Effector memory CD8-positive, alpha-beta T cell (primary cell): Measurements from ENCODE around the gene TLX3.
A peak's percentile ranks its signal among the peaks of the same experiment; 100 is the strongest.
"Not testable (repeated sequence)": the region's sequence is repeated elsewhere in the genome, so short reads cannot be mapped to it uniquely, and the experiment has no call there.

ENCODE experiments used
- ATAC-seq: fragments of 150-1000 bp; cut with Tn5 transposase; replicated peaks from 2 replicates; pipeline ENCODE4 v1.10.0; 2021; ENCODE audit warnings: mild to moderate bottlenecking, moderate library complexity
- DNase-seq, 3 experiments: peaks; one replicate each; pipeline ENCODE4 v3.0.0; 2021
- H3K27ac Mint-ChIP-seq, 2 donors: one replicate each; pipeline ENCODE4 v1.8.0; 2022; ENCODE audit warnings: mild to moderate bottlenecking in 2 of 2, mixed read lengths in 2 of 2, moderate library complexity in 2 of 2
- H3K27me3 Mint-ChIP-seq, 2 donors: one replicate each; pipeline ENCODE4 v1.8.0; 2022; ENCODE audit warnings: mixed read lengths in 2 of 2
- H3K36me3 Mint-ChIP-seq: one replicate; pipeline ENCODE4 v1.8.0; 2022; ENCODE audit warnings: mild to moderate bottlenecking, moderate library complexity, mixed read lengths; ENCODE audit not compliant: insufficient read depth
- H3K4me1 Mint-ChIP-seq, 2 donors: one replicate each; pipeline ENCODE4 v1.8.0; 2022; ENCODE audit warnings: low read depth in 2 of 2, mixed read lengths in 2 of 2
- H3K4me3 Mint-ChIP-seq, 2 donors: one replicate each; pipeline ENCODE4 v1.8.0; 2022; ENCODE audit warnings: mild to moderate bottlenecking in 2 of 2, mixed read lengths in 2 of 2, moderate library complexity in 2 of 2
- H3K9me3 Mint-ChIP-seq, 2 donors: one replicate each; pipeline ENCODE4 v1.8.0; 2022; ENCODE audit warnings: mixed read lengths in 2 of 2

The TLX3 gene

DNA sequence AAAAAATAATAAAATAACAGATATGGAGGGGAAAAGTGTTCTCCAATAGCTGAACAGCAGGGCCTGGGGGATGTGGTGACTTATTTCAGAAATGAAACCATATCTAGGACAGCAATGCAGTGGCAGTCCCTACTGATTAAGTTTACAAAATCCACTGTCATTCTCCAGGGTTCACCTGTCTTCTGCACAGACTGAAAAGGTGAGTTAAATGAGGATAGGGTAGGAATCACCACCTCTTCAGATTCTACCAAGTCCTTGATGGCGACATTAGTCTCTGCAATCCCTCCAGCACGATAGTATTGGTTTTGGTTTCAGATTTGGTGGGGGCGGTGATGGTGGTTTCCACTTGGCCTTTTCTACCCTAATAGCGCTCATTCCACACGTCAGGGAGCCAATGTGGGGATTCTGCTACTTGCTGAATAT, 46.3 kb downstream of the TLX3 start:
- DNase-seq (peak; percentile 11 to 33 (median 12)), ATAC-seq (peak; percentile 88)
- peak overlapping the region; percentile 58 to 72 for H3K4me3 Mint-ChIP-seq

DNA sequence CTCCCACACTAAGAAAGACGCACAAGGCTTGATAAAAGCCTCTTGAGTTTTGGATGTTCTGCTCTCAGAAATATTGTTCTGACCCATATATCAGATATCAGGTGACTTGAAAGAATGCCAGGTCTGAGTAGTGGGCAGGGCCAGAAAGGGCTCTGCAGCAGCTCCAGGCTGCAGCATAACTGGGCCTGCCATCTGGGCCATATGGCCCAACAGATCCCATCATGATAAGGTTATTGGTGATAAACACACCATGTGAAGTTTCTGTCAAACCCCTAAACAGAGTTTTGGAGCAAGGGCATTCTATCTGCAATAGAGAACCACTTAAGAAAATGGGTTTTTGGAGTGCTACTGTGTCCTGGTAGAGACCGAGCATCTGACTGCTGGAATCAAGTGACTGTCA, 48.8 kb downstream of the TLX3 start:
- H3K27me3 Mint-ChIP-seq = peaks cover 0 to 9% of the 10 kb centered on the region in 2 donors
- no peaks in the 10 kb centered on the region for H3K4me1 Mint-ChIP-seq
- ATAC-seq (no peak), DNase-seq (no peak)
- no peaks in the 10 kb centered on the region for H3K9me3 Mint-ChIP-seq
- H3K27ac Mint-ChIP-seq = no peak overlapping the region
- H3K36me3 Mint-ChIP-seq = no peaks in the 10 kb centered on the region
- H3K4me3 Mint-ChIP-seq = no peak overlapping the region

More for the DNA sequence above, 46.3 kb downstream of the TLX3 start:
- Mint-ChIP-seq H3K4me1 (no peaks in the 10 kb centered on the region), H3K27ac (peak overlapping the region; percentile 77 to 81), H3K9me3 (no peaks in the 10 kb centered on the region), H3K36me3 (no peaks in the 10 kb centered on the region), H3K27me3 (peaks cover 6 to 9% of the 10 kb centered on the region in 2 donors)

DNA sequence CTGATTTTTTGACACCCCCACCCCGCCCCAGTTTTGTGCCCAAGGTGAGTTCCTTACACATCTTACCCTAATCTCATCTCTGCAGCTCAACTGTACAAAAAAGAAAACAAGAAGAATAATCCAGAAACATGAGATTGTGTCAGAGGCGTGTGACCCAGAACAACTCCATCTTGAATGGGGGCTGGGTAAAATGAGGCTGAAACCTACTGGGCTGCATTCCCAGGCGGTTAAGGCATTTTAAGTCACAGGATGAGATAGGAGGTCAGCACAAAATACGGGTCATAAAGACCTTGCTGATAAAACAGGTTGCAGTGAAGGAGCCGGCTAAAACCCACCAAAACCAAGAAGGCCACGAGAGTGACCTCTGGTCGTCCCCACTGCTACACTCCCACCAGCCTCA, 52.1 kb downstream of the TLX3 start:
- H3K4me1 Mint-ChIP-seq, H3K4me3 Mint-ChIP-seq, DNase-seq, ATAC-seq, H3K9me3 Mint-ChIP-seq, H3K36me3 Mint-ChIP-seq, H3K27ac Mint-ChIP-seq: not testable (repeated sequence)
- peaks cover 19 to 37% of the 10 kb centered on the region in 2 donors for H3K27me3 Mint-ChIP-seq
